Nephron (organoid): ENCODE measurements around the gene FBN1.

Source experiments
- H3K27ac Mint-ChIP-seq, 3 experiments: 2 replicates each; pipeline ENCODE4 v1.8.0; 2020; ENCODE audit warnings: mixed read lengths in 3 of 3, mild to moderate bottlenecking in 2 of 3, moderate library complexity in 1 of 3
- H3K27me3 Mint-ChIP-seq: 2 replicates; pipeline ENCODE4 v1.8.0; 2021; ENCODE audit warnings: low read depth, mild to moderate bottlenecking, moderate library complexity, mixed read lengths
- H3K36me3 Mint-ChIP-seq: 2 replicates; pipeline ENCODE4 v1.8.0; 2020; ENCODE audit warnings: low read depth, mixed read lengths
- H3K4me1 Mint-ChIP-seq: 2 replicates; pipeline ENCODE4 v1.8.0; 2020; ENCODE audit warnings: mixed read lengths
- H3K4me3 Mint-ChIP-seq, 3 experiments: 2 replicates each; pipeline ENCODE4 v1.8.0; 2020; ENCODE audit warnings: mild to moderate bottlenecking in 3 of 3, mixed read lengths in 3 of 3, moderate library complexity in 2 of 3
- H3K9me3 Mint-ChIP-seq: 2 replicates; pipeline ENCODE4 v1.8.0; 2020; ENCODE audit warnings: mixed read lengths
- CTCF ChIP-seq, 3 experiments: fragments of 200-600 bp; sonication (generic); IDR thresholded peaks; one replicate each; pipeline ENCODE4 v1.5.0; 2021; ENCODE audit warnings: antibody characterized with exemption in 3 of 3; ENCODE audit not compliant: unreplicated experiment in 3 of 3

FBN1 gene

GRCh38 chr15:48391950-48392349 is 253.6 kb downstream of the FBN1 start:
- Mint-ChIP-seq H3K4me1 (peaks cover 74% of the 10 kb centered on the region), H3K4me3 (peak overlapping the region in 1 of 3 experiments; percentile 52), H3K36me3 (no peaks in the 10 kb centered on the region), H3K27me3 (no peaks in the 10 kb centered on the region), H3K9me3 (no peaks in the 10 kb centered on the region), H3K27ac (peak overlapping the region; percentile 91 to 99 (median 98))
- no peak for TF ChIP-seq CTCF (IDR thresholded peaks at IDR 0.05; ENCODE audit: unreplicated experiment in 3 of 3)

- no peaks in the 10 kb centered on the region for H3K9me3 Mint-ChIP-seq
- no peak overlapping the region for H3K4me3 Mint-ChIP-seq
- H3K36me3 Mint-ChIP-seq, result no peaks in the 10 kb centered on the region
- H3K27me3 Mint-ChIP-seq, result no peaks in the 10 kb centered on the region
- peaks cover 67% of the 10 kb centered on the region for H3K4me1 Mint-ChIP-seq
- H3K27ac Mint-ChIP-seq, result peak overlapping the region; percentile 24 to 96 (median 91)
- TF ChIP-seq CTCF (IDR thresholded peaks at IDR 0.05; ENCODE audit: unreplicated experiment in 3 of 3), result no peak
Observed at GRCh38 chr15:48389691-48390143, 255.8 kb downstream of the FBN1 start.

- Mint-ChIP-seq H3K4me1 (peaks cover 64% of the 10 kb centered on the region), H3K27ac (peak overlapping the region; percentile 33 to 96 (median 91)), H3K9me3 (no peaks in the 10 kb centered on the region), H3K4me3 (no peak overlapping the region), H3K36me3 (no peaks in the 10 kb centered on the region), H3K27me3 (no peaks in the 10 kb centered on the region)
- no peak for TF ChIP-seq CTCF (IDR thresholded peaks at IDR 0.05; ENCODE audit: unreplicated experiment in 3 of 3)
Observed at GRCh38 chr15:48388910-48389309, 256.6 kb downstream of the FBN1 start.

- Mint-ChIP-seq H3K27ac (peak overlapping the region in 2 of 3 experiments; percentile 91 to 96), H3K4me3 (no peak overlapping the region), H3K9me3 (no peaks in the 10 kb centered on the region), H3K4me1 (peaks cover 57% of the 10 kb centered on the region), H3K36me3 (no peaks in the 10 kb centered on the region), H3K27me3 (no peaks in the 10 kb centered on the region)
- TF ChIP-seq CTCF (IDR thresholded peaks at IDR 0.05; ENCODE audit: unreplicated experiment in 3 of 3), result no peak
Observed at GRCh38 chr15:48388016-48388851, 257.3 kb downstream of the FBN1 start.

- Mint-ChIP-seq H3K27me3 (no peaks in the 10 kb centered on the region), H3K4me1 (peaks cover 38% of the 10 kb centered on the region), H3K27ac (peak overlapping the region; percentile 52 to 93 (median 93)), H3K36me3 (no peaks in the 10 kb centered on the region), H3K9me3 (no peaks in the 10 kb centered on the region), H3K4me3 (no peak overlapping the region)
- no peak for TF ChIP-seq CTCF (IDR thresholded peaks at IDR 0.05; ENCODE audit: unreplicated experiment in 3 of 3)
Observed at GRCh38 chr15:48385031-48385830, 260.3 kb downstream of the FBN1 start.
